ENCODE data around the gene NAGK.
"Not testable (repeated sequence)": the region's sequence is repeated elsewhere in the genome, so short reads cannot be mapped to it uniquely, and the experiment has no call there.

The NAGK gene

DNA sequence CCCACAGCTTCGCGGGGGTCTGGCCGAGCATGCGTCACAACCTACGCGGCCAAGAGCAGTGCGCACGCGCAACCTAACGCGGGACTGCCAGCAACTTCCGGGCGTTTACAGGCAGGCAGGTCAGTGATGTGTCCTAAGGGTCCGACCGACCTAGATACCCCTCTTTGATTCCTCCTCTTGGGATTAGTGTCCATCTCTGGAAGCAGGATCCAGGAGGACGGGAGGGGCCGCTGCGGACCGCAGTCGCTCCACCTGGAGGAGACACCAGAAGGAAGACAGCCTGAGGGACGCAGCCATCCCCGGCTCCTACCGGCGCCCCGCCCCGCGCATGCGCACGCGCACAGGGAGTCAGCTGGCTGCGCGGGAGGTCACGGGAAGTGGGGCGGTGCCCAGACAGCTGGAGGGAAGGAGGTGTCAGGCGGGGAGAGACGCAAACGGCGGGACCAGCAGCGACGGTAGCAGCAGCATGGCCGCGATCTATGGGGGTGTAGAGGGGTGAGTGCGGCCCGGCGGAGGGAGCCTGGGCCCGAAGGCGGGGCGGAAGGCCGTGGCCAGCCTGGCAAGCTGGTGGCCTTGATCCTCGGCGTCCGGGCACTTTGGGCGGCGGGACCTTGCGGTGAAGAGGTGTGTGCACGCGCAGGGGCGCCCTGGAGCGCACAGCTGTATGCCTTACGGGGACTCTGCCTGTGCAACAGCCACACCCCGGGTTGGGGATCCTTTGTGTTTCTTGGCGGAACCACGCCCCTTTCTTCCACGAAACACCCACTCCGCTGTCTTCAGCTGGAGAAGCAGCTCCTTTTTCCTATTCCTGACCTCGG is at the start of gene NAGK:
TSS of gene NAGK (plus strand) at position 431 of the 818 bp plus-strand sequence. CDS start at position 467, 36 bp downstream.
- DNase-seq = peak; percentile 95

DNA sequence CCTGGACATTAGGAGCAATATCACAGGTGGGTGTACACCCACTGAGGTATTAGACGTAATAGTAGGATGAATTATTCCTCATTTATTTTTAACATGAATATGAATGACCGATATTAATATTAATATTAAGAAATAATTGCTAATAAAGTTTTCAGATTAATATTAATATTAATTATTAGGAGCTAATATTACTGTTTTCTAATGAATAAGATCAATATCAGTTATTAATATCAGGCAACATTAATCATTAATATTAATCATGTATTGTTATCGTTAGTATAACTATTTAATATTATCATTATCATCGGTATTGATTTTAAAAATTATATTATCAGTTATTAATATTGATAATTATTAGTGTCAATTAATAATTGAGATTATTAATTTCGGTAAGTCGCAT is 48.5 kb upstream of the NAGK start:
- not testable (repeated sequence) for DNase-seq

DNA sequence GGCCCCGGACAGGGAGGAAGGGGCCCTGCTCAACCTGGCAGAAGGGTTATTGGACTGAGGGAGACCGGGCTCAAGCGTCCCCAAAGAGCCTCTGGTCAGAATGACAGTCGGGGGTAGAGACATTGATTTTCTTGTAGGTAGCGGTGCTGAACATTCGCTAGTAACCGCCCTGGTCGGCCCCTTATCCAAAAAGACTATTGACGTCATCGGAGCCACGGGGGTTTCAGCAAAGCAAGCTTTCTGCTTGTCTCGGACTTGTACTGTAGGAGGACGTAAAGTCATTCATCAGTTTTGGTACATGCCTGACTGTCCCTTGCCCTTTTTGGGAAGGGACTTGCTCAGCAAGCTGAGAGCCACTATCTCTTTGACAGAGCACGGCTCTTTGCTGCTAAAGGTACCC is 47.1 kb upstream of the NAGK start:
- not testable (repeated sequence) for DNase-seq

DNA sequence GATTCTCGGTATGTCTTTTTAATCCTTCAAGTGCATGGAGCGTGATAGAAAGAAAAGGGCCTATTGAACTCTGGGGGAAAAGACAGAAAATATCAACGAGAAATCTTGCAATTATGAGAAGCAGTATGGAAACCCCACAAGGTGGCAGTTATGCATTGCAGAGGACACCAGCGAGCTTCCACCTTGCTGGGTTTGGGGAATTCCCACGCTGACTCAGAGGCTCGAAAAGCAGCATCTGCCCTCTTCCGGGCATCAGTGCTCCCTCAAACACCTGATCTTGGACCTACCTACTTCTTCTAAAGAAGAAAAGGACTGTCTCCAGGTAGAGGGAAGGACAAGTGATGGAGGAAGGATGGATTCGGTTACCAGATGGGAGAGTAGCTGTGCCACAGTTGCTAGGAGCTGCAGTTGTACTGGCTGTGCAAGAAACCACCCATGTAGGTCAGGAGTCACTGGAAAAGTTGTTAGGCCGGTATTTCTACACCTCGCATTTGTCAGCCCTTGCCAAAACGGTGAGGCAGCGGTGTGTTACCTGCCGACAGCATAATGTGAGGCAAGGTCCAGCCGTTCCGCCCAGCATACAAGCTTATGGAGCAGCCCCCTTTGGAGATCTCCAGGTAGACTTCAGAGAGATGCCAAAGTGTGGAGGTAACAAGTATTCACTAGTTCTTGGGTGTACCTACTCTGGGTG is 44.8 kb upstream of the NAGK start:
- not testable (repeated sequence) for DNase-seq

DNA sequence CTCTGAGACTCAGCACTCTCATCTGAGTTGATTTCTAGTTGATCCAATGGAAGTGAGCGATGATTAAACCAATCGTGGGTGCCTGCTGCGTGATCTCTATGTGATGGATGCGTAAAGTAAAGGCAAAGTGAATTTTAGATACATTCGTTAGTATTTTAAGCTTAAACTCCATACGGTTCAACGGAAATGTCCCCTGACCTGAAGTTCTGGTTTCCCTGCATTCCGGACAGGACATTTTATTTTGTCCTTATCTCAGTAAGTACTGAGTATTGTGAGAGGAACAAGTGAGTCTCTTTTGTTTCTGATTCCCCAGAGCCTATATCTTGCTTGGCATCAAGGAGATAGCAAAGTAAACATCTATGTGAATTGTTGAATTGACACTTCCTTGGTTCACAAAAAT is 32.2 kb upstream of the NAGK start:
- DNase-seq = not testable (repeated sequence)

DNA sequence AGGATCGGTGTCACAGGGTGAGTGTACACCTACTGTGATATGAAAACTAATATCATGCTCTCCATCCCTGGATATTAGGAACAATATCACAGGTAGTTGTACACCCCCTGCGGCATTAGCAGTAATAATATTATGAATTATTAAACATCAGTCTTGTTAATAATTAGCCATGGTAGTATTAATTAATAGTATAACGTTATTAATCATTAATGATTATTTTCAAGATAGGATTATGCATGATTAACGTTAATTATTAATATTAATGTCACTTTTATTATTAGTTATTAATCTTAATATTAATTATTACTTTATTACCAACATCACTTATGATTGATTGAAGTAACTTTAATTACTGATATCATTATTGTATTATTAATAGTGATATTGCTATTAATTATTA is 26.2 kb upstream of the NAGK start:
- DNase-seq = no peak

DNA sequence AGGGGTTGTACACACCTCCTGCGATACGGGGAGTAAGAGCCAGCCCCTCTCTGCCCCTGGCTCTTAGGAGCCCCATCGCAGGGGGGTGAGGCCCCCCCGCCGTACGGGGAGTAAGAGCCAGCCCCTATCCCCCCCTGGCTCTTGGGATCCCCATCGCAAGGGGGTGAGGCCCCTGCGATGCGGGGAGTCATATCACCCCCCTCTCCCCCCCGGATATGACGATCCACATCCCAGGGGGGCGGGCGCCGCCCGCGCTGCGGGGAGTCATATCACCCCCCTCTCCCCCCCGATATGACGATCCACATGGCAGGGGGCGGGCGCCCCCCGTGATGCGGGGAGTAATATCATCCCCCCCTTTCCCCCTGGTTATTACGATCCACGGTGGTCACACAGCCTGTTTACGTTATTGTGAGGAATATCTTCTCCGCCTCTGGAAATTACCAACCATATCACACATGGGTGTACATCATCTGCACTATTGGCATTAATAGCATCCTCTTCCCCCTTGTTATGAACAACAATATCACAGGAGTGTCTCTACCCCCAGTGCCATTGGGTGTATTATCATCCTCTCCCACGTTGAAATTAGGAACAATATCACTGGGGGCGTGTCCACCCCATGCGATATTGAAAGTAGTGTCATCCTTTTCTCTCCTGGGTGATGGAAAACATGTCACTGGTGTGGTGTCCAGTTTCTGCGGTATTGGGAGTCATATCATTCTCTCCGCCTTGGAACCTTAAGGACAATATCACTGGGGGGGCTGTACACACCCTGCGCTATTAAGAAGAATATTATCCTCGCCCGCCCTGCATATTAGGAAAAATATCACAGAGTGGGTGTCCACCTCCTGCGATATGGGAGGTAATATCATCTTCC is 24.7 kb upstream of the NAGK start:
- DNase-seq = no peak

DNA sequence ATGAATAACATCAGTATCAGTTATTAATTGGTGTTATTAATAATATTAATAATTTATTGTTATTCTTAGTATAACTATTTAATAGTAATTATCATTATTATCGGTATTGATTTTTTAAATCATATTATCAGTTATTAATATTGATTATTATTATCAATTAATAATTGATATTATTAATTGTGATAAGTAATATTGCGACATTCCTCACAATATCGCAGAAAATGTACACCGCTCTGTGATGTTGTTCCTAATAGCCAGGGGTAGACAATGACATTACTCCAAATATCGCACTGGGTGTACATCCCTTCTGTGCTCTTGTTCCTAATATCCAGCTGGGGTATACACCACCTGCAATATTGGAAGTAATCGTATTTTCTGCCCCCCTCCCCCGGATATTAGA is 23.3 kb upstream of the NAGK start:
- DNase-seq = no peak

DNA sequence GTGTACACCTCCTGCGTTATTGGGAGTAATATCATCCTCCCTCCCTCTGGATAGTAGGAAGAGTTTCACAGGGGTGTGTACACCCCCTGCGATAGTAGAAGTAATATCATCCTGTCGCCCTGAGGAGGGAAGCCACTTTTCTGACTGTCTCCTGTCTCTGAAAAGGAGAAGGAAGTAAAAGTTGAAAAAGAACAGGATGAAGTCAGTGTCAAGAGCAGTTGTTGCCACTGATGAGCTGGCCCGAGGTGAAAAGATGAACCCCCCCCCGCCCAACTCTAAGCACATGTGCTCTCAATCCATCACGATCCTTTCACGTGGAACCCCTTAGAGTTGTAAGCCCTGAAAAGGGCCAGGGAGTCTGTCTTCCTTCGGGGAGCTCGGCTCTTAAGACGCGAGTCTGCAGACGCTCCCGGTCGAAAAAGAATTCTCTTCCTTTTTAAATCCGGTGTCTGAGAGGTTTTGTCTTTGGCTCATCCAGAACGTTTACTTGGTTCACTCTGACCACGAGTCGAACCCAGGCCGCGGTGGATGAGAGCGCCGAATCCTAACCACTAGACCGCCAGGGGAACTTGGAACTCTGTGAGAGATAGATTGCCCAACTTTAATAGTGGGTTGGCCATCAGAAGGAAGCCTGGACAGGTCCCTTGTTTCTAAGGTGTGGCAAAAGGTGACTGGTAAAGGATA is 22.4 kb upstream of the NAGK start:
- DNase-seq = no peak

DNA sequence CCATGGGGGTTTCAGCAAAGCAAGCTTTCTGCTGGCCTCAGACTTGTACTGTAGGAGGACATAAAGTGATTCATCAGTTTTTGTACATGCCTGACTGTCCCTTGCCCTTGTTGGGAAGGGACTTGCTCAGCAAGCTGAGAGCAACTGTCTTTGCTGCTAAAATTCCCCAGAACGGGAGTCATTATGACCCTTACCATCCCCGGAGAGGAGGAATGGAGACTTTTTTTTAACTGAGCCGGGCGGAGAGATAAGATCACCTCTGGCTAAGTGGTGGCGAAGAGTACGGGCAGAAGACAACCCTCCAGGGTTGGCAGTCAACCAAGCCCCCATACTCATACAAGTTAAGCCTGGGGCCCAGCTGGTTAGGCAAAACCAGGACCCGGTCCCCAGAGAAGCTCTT is 20.4 kb upstream of the NAGK start:
- DNase-seq = no peak

DNA sequence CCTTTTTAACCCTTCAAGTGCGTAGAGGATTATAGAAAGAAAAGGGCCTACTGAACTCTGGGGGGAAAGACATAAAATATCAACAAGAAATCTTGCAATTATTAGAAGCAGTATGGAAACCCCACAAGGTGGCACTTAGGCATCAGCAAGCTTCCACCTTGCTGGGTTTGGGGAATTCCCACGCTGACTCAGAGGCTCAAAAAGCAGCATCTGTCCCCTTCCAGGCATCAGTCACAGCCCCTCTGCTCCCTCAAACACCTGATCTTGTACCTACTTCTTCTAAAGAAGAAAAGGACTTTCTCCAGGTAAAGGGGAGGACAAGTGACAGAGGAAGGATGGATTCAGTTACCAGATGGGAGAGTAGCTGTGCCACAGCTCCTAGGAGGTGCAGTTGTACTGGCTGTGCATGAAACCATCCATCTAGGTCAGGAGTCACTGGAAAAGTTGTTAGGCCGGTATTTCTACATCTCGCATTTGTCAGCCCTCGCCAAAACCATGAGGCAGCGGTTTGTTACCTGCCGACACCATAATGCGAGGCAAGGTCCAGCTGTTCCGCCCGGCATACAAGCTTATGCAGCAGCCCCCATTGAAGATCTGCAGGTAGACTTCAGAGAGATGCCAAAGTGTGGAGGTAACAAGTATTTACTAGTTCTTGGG is 18.6 kb upstream of the NAGK start:
- DNase-seq = not testable (repeated sequence)

DNA sequence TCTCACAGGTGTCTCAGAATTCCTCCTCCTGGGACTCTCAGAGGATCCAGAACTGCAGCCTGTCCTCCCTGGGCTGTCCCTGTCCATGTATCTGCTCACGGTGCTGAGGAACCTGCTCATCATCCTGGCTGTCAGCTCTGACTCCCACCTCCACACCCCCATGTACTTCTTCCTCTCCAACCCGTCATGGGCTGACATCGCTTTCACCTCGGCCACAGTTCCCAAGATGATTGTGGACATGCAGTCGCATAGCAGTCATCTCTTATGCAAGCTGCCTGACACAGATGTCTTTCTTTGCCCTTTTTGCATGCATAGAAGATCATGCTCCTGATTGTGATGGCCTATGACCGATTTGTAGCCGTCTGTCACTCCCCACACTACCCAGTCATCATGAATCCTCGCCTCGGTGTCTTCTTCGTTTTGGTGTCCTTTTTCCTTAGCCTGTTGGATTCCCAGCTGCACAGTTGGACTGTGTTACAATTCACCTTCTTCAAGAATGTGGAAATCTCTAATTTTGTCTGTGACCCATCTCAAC is 13.2 kb upstream of the NAGK start:
- not testable (repeated sequence) for DNase-seq

DNA sequence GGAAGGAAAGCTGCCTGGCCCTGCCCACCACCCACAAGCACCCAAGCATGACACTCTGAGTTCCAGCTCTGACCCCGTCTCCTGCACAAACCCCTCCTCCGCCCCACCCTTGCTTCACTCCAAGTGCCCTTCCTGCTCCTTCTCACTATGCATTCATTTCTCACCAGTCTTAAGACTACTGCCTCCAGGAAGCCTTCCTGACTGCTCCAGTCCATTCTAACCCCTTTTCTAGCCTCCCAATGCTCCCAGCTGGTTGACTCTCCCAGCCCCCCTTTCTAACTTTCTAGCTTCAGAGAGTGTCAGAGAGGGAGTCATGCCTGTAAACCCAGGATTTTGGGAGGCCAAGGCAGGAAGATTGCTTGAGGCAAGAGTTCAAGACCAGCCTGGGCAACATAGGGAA is 8.2 kb upstream of the NAGK start:
- no peak for DNase-seq

DNA sequence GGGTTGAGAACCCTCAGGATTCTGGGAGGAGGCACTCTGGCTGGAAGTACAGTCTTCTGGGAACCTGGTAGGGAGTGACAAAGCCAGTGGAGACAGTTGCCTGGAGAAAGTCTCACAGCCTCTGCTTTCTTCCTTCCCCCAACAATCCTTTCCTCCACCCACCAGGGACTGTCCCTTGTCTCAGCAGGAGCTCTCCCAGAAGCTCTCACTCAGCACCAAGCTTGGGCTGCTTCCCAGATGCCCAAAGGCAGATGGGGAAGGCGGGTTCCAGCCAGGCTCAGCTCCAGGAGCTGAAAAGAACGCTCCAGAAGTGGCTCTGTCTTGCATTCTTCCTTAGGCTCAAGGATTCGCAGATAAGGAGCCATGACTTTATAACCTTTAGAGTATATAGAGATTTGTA is 7.6 kb upstream of the NAGK start:
- DNase-seq = no peak

DNA sequence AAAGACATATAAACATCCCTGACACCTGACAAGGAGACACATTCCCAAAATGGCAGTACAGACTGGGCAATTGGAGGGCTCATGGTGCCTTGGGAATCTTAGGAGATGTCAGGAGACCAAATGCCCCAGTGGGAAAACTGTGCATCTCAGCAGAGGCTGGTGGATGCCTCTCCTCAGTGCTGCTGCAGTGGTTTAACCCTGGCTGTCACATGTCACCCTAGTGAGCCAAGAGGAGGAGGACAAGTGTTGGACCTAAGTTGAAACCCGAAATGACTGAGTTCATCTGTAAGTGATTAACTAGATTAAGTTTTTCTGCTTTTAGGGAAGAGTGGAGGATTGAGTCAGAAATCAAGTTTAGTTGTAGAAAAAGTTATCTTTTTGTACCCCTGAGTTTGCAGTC is 5.2 kb upstream of the NAGK start:
- DNase-seq = no peak

DNA sequence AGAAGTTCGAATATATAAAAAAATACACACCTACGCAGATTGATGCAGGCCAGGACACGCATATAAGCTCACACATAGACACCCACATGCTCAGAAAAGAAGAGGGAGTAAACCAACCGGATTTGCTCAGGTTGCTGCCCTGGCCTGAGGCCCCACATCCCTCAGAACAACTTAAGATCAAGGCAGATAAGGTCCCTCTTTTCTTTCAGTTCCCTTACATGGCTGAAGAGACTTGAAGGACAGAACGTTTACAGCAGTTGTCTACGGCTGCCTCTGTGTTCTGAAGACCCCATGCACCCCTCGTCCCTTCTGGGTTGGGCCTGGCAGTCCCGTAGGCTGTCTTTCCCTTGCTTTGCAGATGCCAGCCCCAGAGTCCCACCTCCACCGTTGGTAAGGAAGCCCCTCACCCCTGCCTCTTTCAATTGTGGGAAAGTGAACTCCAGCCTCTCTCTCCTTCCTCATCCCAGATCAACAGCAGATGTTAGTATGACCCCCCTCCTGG is 4.3 kb upstream of the NAGK start:
- no peak for DNase-seq

DNA sequence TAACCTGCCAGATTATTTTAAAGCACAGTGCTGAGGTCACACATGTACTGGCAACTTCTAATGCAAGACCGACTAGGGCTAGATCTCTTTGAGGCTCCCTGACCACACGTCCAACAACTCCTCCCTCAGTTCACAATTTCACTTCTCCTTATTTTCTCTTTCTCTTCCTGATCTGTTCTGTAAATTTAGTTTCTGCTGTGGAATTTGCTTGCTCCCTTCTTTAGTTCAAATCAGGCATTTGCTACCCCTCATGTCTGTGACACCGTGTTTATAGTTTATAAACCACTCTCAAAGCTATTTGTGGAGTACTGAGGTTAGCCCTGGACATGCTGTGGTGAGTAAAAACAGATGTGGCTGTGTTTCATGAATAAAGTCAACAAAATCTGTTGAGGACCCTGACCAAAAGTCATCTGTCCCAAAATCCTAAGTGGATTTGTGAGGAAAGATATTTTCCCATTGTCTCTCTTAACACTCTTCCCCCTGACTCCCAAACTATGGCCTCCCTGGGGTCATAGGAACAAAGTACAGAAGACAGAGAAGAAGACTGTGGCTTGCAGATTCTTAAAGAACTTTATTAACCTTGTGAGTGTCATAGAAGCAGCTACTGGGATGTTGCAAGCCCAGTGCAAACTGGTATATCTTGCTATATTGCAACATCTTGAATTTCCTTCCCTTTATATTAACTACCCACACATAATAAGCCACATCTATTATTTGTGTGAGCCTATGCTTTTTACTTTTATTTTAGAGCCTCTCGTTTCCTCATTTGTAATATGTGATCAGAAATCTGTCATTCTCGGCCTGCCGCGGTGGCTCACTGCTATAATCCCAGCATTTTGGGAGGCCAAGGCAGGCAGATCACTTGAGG is 3.5 kb upstream of the NAGK start:
- no peak for DNase-seq

DNA sequence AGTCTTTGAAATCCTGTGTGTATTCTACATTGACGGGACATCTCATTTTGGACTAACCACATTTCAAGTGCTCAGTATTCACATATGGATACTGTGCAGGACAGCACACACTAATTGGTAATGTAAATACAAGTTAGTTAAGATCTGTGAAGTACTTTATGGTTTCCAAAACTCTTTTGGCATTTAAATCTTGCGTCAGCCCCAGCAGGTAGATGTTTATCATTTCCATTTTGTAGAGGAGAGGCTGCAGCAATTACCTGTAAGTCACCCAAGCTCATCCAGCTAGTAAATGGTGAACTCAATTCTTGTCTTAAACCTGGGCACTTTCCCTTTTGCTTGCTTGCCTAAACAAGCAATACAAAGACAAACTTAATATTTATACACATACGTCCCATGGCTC is 1.6 kb upstream of the NAGK start:
- no peak for DNase-seq

DNA sequence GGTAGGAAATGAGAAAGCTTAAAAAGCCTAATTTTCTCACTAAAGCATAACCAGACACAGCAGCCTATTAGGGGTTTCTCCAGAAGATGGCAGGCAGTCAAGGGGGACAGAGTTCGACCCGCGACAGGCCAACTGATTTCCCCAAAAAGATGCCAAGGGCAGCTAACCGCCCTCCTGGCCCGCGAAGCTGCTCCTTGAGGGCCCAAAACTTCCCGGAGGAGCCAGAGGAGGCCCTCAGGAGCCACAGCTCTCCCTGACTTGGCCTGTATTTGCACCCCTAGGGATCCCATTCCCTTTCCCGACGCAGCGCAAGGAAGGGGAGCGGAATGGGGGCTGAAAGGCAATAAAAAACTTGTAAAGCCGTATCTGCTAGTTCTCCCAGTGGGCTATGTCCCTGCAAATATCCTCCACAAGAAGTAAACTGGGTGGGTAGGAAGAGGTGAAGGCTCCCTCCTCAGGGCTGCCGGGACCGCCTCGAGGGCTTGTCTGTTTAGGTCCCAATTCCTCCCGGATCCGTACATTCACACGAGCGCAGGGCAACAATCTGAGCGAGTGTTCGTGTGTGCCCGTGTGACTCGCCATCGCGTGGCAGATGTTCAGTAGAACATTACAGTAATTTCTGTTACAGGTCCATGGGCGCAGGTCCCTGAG is 756 bp upstream of the NAGK start:
- peak; percentile 24 for DNase-seq

DNA sequence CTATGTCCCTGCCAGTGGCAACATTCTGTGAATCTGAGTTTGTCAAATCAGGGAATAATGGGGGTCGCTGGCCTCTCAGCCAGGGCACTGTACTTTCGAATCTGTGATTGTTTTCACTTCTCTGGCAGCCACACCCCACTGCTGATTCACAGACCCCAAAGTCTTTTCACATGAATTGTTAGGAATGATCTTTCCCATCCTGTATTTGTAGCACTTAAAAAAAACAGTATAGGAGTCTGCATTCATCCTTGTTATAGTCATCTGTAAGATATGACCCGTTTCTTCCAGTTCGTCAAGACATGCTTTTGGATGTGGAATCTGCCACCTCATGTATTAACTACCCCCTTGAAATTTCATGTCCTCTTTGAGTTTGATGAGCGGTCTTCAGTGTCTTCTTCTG is 928 bp downstream of the NAGK start:
- DNase-seq = peak; percentile 55

Measured in fibroblast of skin of right biceps (primary cell).